Nucleus accumbens (tissue), 56 donors: ENCODE data around the gene ADGRB3.
"Not testable (repeated sequence)": the region's sequence is repeated elsewhere in the genome, so short reads cannot be mapped to it uniquely, and the experiment has no call there.

Experiments
- DNase-seq, 56 donors: peaks; one replicate each; lab custom pipeline; 2025; lab: John Stamatoyannopoulos, UW

The ADGRB3 gene

DNA sequence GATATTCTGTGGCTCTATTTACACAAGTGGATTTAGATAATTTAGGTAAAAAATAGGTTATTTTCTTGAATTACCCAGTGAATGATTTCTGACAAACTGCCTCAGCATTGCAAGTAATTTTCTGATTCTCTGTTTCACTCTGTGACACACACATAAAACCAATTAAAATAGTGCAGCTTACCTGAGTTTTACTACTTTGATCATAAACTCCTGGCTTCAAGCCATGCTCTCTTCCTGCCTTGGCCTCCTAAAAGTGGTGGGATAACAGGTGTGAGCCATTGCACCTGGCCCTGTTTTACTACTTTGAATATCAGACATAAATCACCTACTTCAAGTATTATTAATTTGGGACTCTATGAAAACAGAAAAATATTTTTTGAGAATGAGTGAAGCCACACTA, 462.9 kb downstream of the ADGRB3 start:
- DNase-seq, result no peak

DNA sequence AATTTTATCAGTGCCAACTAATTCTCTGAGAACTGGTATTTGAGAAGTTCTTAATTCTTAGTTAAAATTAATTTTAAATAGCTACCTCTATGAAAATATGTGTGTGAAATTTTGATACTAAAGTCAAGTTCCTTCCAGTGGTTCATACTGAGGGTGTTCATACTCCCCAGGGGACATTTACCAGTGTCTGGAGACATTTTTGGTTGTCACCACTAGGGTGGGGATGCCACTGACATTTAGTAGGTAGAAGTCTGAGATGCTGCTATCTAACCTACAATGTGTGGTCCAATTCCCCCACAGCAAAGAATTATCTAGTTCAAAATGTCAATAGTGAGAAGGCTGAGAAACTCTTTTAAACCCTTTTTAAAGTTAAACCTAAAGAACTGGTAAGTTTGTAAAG, 463.8 kb downstream of the ADGRB3 start:
- no peak for DNase-seq

DNA sequence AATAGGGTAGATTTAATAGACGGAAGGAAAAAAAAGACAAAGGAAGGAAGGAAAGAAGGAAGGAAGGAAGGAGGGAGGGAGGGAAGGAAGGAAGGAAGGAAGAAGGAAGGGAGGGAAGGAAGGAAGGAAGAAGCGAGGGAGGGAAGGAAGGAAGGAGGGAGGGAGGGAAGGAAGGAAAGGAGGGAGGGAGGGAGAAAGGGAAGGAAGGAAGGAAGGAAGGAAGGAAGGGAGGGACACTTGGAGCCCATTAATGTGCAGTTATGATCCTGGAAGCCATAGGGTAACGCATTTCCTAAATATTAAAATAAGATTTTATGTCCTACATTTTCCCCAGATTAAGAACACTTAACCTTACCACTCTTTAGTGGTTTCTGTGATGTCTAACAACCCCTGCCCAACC, 465.7 kb downstream of the ADGRB3 start:
- no peak for DNase-seq

GRCh38 chr6:69102416-69102815, 467.3 kb downstream of the ADGRB3 start:
- no peak for DNase-seq

DNA sequence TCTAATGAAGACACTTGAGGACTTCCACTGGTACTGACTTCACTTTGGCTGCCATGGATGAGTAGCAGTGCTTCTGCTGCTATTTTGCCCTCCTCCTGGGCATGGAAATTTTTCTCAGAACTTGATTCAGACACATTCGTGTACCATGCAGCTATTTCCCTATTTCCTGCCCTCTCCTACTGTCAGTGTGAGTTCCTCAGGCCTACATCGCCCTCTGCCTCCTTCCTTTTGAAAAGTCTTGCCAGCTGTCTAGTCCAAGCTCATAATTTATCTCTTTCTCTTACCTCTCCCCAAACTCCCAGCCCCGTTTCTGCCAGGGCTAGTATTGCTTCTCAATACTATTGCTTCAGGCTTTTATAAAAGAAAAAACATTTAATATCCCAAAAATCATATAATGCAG, 470.2 kb downstream of the ADGRB3 start:
- no peak for DNase-seq

GRCh38 chr6:69106511-69106910, 471.4 kb downstream of the ADGRB3 start:
- no peak for DNase-seq

- no peak for DNase-seq
These were observed 476.2 kb downstream of the ADGRB3 start for GRCh38 chr6:69111301-69111700.

DNA sequence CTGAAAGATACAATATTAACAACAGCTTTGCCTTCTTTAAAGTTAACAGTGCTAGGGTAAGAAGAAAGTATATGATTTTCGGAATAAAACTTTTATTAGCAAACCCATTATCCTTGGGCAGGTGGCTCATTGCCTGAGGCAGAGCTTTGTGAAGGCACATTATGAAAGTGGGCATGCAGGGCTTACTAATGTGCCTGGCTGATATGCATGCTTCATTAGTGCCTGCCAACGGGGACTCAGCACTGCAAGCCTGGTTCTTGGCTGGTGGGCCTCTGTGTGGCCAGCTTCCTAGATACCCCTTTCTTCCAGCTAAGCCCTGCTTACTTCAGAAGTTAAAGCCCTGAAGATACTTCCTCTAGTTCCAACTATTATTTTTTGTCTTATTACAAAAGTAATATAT, 481.6 kb downstream of the ADGRB3 start:
- DNase-seq, result peak in 11 of 56 donors; percentile 1 to 24 (median 3)

DNA sequence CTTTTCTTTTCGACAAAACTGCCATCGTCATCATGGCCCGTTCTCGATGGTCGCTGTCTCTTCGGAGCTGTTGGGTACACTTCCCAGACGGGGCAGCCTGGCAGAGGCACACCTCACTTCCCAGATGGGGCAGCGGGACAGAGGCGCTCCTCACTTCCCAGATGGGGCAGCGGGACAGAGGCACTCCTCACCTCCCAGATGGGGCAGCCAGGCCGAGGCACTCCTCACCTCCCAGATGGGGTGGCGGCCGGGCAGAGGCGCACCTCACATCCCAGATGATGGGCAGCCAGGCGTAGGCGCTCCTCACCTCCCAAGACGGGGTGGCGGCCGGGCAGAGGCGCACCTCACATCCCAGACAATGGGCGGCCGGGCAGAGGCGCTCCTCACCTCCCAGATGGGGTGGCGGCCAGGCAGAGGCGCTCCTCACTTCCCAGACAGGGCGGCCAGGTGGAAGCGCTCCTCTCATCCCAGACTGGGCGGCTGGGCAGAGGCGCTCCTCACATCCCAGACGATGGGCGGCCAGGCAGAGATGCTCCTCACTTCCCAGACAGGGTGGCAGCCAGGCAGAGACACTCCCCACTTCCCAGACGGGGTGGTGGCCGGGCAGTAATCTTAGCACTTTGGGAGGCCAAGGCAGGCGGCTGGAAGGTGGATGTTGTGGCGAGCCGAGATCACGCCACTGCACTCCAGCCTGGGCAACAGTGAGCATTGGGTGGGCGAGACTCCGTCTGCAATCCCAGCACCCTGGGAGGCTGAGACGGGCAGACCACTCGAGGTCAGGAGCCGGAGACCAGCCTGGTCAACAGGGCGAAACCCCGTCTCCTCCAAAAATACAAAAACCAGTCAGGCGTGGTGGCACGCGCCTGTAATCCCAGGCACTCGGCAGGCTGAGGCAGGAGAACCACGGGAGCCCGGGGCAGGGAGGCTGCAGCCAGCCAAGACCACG, 486.7 kb downstream of the ADGRB3 start:
- DNase-seq, result not testable (repeated sequence)

GRCh38 chr6:69122407-69122773, 487.3 kb downstream of the ADGRB3 start:
- no peak for DNase-seq

- DNase-seq, result no peak
These were observed 493.3 kb downstream of the ADGRB3 start for GRCh38 chr6:69128411-69128810.

- DNase-seq, result no peak
These were observed 494.0 kb downstream of the ADGRB3 start for GRCh38 chr6:69129046-69129445.

DNA sequence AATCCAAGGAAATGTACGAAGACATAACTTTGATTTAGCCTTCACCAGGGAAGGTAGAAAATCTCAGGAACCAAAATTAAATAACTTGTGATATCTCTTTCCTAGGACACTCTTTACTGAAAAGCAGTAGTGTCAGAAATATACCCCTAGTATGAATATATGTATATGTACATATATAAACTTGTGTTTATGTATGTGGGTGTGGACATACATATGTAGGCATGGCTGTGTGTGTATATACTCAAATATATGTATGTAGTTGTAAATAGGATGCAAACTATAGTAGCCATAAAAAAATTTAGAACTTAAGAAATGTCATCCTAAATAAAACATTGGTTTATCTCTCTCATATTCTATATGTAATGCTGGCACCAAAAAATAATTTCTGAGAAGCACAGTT, 500.8 kb downstream of the ADGRB3 start:
- no peak for DNase-seq

DNA sequence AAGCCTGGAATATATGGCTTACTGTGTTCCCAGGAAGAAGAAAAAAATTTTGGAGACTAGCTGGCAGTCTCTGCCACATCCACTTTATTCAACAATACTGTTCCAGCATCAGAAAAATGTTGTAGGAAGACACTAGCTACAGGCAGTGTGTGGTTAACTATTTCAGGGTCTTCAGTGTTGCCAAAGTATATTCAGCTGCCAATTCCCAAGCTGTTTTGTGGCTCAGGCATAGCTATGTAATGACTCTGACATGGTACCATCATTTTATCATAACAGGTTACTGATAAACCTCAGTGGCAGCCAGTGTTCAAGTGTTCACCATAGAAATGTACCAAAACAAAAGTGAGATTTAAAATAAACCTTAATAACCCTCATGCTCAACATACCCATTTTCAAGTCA, 503.1 kb downstream of the ADGRB3 start:
- no peak for DNase-seq

- no peak for DNase-seq
These were observed 503.9 kb downstream of the ADGRB3 start for GRCh38 chr6:69138893-69139494.

GRCh38 chr6:69145062-69145461, 510.0 kb downstream of the ADGRB3 start:
- DNase-seq, result no peak

GRCh38 chr6:69146385-69146784, 511.3 kb downstream of the ADGRB3 start:
- no peak for DNase-seq

DNA sequence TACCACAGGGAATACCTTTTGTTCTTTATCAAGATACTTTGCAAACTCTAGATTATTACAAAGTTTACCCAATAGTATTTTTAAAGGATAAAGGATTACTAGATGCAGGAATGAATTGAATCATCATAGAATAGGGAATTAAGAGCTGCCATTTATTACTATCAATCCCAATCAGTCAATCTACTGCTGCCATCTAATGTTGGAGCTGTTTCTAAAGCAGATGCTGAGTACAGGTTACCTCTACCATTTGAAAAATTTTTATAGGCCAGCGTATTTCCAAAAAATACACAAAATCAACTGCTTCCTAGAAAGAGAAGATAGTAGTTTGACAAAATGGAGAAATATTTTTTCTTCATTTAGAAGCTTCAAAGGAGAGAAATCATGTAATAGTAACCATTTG, 520.4 kb downstream of the ADGRB3 start:
- no peak for DNase-seq

- DNase-seq, result peak in 1 of 56 donors; percentile 7
These were observed 527.7 kb downstream of the ADGRB3 start for GRCh38 chr6:69162811-69163210.

GRCh38 chr6:69164564-69165229, 529.6 kb downstream of the ADGRB3 start:
- DNase-seq, result no peak

GRCh38 chr6:69179681-69180080, 544.6 kb downstream of the ADGRB3 start:
- DNase-seq, result no peak
